PC-9 (cell line): ENCODE data around the gene VAPA.

ENCODE experiments used
- EZH2 ChIP-seq: fragments of 200-600 bp; sonication (generic); IDR thresholded peaks from 2 replicates; pipeline ENCODE4 v1.8.0; 2017; ENCODE audit warnings: antibody characterized with exemption, low read depth
- TF ChIP-seq, protein P1 (sequence below): fragments of 200-600 bp; sonication (generic); conservative IDR thresholded peaks from 2 replicates; pipeline ENCODE4 v1.6.1; 2017; ENCODE audit warnings: mixed run types, antibody characterized with exemption, mild to moderate bottlenecking, moderate library complexity

DNA sequence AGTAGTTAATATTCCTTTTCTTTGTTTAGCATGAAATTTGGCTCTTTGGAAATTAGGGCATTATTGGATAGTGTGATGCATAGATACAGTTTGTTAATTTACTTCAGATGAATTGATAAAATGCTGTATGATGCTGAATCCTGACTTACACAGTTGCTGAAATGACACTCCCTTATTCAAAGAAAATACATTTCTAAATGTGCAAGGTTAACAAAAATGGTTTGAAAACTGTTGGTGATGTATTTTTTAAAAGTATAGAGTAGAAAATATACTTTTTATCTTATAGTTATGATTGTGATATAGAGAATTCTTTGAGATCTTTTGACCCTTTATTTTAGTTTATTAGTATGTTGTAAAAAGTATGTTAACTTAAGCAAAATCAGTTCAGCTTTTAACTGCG lies 27.8 kb downstream of the VAPA start:
- TF ChIP-seq EZH2, result no peak
- TF ChIP-seq, protein P1, sequence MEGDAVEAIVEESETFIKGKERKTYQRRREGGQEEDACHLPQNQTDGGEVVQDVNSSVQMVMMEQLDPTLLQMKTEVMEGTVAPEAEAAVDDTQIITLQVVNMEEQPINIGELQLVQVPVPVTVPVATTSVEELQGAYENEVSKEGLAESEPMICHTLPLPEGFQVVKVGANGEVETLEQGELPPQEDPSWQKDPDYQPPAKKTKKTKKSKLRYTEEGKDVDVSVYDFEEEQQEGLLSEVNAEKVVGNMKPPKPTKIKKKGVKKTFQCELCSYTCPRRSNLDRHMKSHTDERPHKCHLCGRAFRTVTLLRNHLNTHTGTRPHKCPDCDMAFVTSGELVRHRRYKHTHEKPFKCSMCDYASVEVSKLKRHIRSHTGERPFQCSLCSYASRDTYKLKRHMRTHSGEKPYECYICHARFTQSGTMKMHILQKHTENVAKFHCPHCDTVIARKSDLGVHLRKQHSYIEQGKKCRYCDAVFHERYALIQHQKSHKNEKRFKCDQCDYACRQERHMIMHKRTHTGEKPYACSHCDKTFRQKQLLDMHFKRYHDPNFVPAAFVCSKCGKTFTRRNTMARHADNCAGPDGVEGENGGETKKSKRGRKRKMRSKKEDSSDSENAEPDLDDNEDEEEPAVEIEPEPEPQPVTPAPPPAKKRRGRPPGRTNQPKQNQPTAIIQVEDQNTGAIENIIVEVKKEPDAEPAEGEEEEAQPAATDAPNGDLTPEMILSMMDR, result no peak
